ENCODE measurements around the gene FUT6. TPM values are rescaled to one million over a fixed set of nuclear protein-coding genes. Genes with fewer than 3 reads are reported as not detected.
"Not testable (repeated sequence)": the region's sequence is repeated elsewhere in the genome, so short reads cannot be mapped to it uniquely, and the experiment has no call there.

Gene FUT6
- total RNA-seq, 2 donors from 2014 or later, result 0.27 TPM; not detected in 1

DNA sequence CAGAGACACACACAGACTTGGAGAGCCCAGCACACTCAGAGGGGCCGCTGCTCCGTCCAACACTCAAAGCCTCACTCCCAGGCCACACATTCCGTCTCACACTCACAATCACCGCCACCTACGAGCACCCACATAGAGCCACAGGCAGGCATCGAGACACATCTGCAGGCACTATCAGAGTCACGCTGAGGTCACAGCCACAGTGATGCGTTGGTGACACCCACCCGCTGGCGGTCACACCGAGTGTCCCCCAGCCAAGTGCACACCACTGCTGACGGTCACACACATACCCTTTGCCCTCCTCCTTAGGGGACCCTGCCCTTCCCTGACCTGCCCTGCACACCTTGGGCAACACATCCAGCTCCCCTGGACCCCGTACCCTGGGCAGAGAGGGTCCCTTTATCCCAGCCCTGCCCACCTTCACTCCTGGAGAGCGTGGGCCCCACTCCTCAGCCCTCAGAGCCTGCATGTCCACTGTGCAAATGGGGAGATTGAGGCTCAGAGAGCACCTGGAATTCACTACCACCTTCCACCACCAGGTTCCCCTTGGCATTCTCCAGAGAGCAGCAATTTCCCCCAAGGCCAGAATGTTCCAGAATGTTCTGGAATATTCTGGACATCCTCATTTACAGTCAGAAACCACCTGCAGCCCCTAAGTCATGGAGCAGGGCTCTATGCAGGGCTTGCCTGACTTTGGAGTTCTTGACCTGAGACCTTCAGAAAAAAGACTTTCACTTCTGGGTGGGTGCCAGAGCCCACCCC lies 25.4 kb upstream of the FUT6 start:
- Mint-ChIP-seq H3K27ac (peak overlapping the region in 1 of 2 donors; percentile 75), H3K36me3 (no peaks in the 10 kb centered on the region), H3K9me3 (no peaks in the 10 kb centered on the region)
- DNase-seq (ENCODE audit: low spot score in 2 of 2), result no peak
- ATAC-seq, result no peak

DNA sequence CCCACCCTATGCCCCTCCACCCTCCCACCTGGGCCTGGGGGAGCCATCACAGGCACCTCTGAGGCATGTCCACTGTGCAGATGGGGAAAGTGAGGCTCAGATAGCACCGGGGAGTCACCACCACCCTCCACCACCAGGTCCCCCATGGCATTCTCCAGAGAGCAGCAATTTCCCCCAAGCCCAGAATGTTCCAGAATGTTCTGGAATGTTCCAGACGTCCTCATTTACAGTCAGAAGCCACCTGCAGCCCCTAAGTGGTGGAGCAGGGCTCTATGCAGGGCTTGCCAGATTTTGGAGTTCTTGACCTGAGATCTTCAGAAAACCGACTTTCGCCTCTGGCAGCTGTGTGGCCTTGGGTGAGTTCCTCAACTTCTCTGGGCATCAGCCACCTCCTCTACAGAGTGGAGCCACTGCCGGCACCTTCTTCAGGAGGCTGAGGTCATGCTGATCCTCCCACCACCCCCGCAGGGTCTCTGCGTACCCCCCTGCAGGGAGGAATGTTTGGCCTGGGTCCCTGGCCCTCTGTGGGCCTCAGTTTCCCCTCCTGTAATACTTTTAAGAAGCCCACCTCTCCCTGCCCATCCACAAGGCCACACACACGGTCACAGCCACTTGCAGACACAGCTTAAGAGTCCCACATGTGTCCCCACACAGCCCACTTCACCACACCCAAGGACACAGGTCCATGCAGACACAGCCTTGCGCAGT lies 24.7 kb upstream of the FUT6 start:
- Mint-ChIP-seq H3K27ac (peak overlapping the region in 1 of 2 donors; percentile 75), H3K36me3 (no peaks in the 10 kb centered on the region), H3K9me3 (no peaks in the 10 kb centered on the region)
- no peak for DNase-seq (ENCODE audit: low spot score in 2 of 2)
- no peak for ATAC-seq

DNA sequence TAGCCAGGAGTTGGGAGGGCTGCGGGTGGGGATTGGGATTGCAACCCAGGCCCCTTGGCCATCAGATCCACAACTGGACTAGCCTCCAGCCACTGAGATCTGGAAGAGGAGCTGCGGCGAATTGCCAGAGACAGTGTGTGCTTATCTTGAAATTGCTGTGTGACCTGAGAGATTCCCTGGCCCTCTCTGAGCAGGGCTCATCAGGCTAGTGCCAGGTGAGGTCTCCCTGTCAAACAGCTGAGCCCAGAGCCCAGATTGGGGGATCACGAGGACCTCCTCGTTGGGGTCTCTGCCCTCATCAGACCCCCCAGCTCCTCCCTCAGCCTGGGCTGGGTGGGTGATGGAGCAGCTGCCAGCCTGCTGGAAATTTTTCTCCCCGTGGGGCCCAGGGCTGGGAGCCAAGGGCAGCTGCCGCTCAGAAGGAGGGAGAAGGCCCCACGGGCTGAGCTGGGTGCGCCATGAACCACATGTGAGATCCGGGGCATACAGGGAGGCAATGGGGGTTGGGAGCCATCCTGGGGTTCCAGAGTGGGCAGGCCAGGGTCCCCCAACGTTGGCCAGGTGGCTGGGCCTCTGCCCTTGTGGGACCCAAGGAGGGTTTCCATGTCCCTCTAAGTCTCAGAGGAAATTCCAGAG lies 23.6 kb upstream of the FUT6 start:
- Mint-ChIP-seq H3K36me3 (no peaks in the 10 kb centered on the region), H3K27ac (no peak overlapping the region), H3K9me3 (no peaks in the 10 kb centered on the region)
- no peak for ATAC-seq
- no peak for DNase-seq (ENCODE audit: low spot score in 2 of 2)

DNA sequence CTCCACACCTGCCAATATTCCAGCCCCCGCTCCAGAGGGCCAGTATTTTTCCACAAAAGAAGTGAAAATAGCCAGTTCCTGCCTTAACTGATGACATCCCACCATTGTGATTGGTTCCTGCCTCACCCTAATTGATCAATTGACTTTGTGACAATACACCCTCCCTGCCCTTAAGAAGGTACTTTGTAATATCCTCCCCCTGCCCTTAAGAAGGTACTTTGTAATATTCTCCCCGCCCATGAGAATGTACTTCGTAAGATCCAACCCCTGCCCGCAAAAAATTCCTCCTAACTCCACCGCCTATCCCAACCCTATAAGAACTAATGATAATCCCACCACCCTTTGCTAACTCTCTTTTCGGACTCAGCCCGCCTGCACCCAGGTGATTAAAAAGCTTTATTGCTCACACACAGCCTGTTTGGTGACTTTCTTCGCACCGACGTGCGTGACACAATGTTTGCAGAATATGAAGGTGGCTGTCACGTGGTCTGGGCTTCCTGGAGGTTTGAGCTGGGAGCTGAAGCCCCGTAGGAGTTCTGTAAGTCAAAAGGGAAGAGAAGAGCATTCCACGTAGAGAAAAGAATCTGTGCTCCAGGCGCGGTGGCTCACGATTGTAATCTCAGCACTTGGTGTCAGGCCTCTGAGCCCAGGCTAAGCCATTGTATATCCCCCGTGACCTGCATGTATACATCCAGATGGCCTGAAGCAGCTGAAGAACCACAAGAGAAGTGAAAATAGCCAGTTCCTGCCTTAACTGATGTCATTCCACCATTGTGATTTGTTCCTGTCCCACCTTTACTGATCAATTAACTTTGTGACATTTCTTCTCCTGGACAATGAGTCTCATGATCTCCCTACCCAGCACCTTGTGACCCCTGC lies 17.9 kb upstream of the FUT6 start:
- H3K36me3 Mint-ChIP-seq, result no peaks in the 10 kb centered on the region
- no peaks in the 10 kb centered on the region for H3K9me3 Mint-ChIP-seq
- no peak overlapping the region for H3K27ac Mint-ChIP-seq
- ATAC-seq (no peak), DNase-seq (ENCODE audit: low spot score in 2 of 2) (no peak)

DNA sequence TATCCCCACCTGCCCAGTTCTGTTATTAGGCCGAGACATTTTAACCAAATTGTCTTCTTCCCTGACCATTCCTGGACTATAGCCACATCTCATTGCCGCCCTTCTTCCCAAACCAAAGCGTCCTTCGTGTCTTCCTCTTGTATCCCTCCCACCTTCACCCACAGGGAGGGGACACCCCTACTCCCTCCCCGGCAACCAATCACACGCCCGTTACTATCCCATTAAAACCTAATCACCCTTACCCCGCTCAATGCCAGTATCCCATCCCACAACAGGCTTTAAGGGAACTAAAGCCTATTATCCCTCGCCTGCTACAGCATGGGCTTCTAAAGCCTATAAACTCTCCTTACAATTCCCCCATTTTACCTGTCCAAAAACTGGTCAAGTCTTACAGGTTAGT lies 15.6 kb upstream of the FUT6 start:
- not testable (repeated sequence) for H3K27ac Mint-ChIP-seq; DNase-seq (ENCODE audit: low spot score in 2 of 2); H3K9me3 Mint-ChIP-seq; H3K36me3 Mint-ChIP-seq; ATAC-seq

DNA sequence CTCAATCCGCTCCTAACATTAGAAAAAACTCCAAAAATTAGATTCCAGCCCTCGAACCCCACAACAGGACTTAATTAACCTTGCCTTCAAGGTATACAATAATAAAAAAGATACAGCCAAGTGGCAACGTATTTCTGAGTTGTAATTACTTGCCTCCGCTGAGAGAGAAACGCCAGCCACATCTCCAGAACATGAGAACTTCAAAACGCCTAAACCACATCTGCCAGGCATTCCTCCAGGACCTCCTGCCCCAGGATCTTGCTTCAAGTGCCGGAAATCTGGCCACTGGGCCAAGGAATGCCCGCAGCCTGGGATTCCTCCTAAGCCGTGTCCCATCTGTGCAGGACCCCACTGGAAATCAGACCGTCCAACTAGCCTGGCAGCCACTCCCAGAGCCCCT lies 14.6 kb upstream of the FUT6 start:
- not testable (repeated sequence) for H3K36me3 Mint-ChIP-seq; H3K9me3 Mint-ChIP-seq; H3K27ac Mint-ChIP-seq; ATAC-seq; DNase-seq (ENCODE audit: low spot score in 2 of 2)

DNA sequence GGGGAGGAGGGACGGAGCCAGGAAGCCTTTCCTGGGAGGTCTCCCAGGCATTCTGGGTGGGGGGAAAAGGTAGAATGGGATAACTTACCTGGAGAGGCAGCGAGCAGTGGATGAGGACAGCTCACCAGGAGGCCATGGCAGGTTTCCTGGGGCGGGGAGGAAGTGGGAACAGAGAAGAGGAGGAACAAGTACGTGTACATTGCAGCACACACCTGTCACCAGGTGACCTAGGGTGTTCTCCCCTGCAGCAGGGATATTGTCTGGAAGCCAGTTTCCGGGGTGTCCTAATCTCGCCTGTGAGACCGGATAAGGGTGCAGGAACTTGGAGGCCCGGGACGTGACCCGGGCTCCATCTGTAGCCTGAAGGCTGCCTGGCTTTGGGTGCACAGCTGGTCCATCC lies 11.8 kb upstream of the FUT6 start, which contains the start of gene FUT3:
FUT3 (minus strand) TSS at position 148 of the 400 bp plus-strand sequence.
- no peaks in the 10 kb centered on the region for H3K9me3 Mint-ChIP-seq
- H3K27ac Mint-ChIP-seq, result no peak within 1 kb of the TSS
- DNase-seq (ENCODE audit: low spot score in 2 of 2), result no peak
- H3K36me3 Mint-ChIP-seq, result no peaks in the 10 kb centered on the region
- no peak for ATAC-seq

DNA sequence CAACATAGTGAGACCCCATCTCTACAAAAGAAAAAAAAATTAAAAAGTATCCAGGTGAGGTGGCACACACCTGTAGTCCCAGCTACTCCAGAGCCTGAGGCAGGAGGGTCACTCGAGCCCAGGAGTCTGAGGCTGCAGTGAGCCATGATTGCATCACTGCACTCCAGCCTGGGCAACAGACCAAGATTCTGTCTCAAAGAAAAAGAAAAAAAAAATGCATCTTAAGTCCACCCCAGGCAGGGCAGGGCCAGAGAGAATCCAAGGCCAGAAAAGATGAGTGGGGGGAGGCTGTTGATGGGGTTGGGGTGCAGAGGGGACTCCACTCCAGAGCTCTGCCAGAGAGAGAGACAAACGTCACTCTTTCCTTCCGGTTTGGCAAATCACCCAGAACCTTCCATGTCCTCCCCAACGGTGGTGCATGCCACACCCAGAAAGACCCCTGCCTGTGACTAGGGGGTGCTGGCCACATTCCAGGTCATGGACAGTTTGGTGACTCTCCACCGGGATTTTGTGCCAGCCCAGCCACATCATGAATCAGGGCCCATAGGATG lies 11.3 kb upstream of the FUT6 start:
- H3K9me3 Mint-ChIP-seq, result no peaks in the 10 kb centered on the region
- DNase-seq (ENCODE audit: low spot score in 2 of 2), result no peak
- H3K36me3 Mint-ChIP-seq, result no peaks in the 10 kb centered on the region
- H3K27ac Mint-ChIP-seq, result no peak overlapping the region
- no peak for ATAC-seq

DNA sequence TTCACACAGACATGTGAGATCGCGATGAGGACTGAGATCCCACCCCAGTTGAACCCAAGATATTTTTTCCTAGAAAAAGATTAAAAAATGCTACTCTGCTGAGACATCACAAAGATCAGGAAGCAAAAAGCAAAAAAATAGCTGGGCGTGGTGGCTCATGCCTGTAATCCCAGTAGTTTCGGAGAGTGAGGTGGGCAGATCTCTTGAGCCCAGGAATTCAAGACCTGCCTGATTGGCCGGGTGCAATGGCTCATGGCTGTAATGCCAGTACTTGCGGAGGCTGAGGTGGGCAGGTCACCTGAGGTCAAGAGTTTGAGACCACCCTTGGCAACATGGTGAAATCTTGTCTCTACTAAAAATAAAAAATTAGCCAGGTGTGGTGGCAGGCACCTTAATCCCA lies 10.7 kb upstream of the FUT6 start:
- no peaks in the 10 kb centered on the region for H3K9me3 Mint-ChIP-seq
- no peak overlapping the region for H3K27ac Mint-ChIP-seq
- DNase-seq (ENCODE audit: low spot score in 2 of 2) (no peak), ATAC-seq (no peak)
- no peaks in the 10 kb centered on the region for H3K36me3 Mint-ChIP-seq

DNA sequence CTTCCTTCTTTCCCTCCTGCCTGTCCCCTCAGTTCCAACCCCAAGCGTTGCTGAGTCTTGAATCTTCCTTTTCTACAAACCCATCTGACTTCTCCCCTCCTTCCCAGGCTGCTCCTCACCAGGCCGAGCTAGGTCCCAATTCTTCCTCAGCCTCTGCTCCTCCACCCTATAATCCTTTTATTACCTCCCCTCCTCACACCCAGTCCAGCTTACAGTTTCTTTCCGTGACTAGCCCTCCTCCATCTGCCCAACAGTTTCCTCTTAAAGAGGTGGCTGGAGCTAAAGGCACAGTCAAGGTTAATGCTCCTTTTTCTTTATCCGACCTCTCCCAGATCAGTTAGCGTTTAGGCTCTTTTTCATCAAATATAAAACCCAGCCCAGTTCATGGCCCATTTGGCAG lies 9.1 kb upstream of the FUT6 start:
- H3K9me3 Mint-ChIP-seq; DNase-seq (ENCODE audit: low spot score in 2 of 2); ATAC-seq; H3K27ac Mint-ChIP-seq; H3K36me3 Mint-ChIP-seq: not testable (repeated sequence)

DNA sequence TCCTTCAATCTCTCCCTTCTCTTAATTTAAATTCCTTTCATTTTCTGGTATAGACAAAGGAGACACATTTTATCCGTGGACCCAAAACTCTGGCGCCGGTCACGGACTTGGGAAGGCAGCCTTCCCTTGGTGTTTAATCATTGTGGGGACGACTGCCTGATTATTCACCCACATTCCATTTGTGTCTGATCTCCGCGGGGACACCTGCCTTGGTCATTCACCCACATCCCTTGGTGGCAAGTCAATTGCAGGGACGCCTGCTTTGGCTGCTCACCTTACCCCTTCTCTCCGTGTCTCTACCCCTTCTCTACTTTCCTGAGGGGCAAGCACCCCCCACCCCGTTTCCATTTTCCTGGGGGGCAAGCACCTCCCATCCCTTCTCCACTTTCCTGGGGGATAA lies 8.3 kb upstream of the FUT6 start:
- not testable (repeated sequence) for ATAC-seq; DNase-seq (ENCODE audit: low spot score in 2 of 2)

DNA sequence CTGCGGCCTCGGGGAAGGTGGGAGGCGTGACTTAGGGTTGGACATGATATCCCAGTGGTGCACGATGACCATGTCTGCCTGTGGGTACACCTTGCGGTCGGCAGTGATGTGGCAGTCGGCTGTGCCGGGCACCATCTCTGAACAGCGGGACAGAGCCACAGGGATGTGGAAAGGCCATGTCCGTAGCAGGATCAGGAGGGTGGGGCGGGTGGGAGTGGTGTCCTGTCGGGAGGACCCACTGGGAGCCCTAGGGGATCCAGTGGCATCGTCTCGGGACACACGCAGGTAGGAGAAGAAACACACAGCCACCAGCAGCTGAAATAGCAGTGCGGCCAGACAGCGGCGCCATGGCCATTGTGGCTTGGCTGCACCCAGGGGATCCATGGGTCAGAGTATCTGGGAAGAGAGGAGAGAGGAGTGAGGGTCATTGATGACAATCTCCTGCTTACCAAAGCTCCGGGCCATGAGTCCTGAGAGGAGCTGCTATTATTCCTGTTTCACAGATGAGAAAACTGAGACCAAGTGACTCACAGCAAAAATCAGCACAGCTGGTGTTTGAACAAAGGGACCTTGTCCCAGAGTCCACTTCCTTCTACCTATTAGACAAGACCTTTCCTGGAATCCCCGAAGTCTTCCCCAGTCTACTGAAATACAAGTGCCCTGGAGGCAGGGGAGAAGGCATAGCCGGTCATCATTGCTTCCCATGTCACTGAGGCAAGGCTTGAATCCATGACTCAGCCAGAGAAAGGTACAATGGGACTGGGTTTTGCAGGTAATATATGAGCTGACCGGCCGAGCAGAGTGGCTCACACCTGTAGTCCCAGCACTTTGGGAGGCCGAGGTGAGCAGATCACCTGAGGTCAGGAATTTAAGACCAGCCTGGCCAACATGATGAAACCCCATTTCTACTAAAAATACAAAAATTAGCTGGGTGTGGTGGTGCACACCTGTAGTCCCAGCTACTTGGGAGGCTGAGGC lies 5.2 kb upstream of the FUT6 start:
- Mint-ChIP-seq H3K27ac (no peak overlapping the region), H3K9me3 (no peaks in the 10 kb centered on the region), H3K36me3 (no peaks in the 10 kb centered on the region)
- DNase-seq (ENCODE audit: low spot score in 2 of 2) (no peak), ATAC-seq (no peak)

More for the DNA sequence above, 8.3 kb upstream of the FUT6 start:
- H3K27ac Mint-ChIP-seq, H3K9me3 Mint-ChIP-seq, H3K36me3 Mint-ChIP-seq: not testable (repeated sequence)

DNA sequence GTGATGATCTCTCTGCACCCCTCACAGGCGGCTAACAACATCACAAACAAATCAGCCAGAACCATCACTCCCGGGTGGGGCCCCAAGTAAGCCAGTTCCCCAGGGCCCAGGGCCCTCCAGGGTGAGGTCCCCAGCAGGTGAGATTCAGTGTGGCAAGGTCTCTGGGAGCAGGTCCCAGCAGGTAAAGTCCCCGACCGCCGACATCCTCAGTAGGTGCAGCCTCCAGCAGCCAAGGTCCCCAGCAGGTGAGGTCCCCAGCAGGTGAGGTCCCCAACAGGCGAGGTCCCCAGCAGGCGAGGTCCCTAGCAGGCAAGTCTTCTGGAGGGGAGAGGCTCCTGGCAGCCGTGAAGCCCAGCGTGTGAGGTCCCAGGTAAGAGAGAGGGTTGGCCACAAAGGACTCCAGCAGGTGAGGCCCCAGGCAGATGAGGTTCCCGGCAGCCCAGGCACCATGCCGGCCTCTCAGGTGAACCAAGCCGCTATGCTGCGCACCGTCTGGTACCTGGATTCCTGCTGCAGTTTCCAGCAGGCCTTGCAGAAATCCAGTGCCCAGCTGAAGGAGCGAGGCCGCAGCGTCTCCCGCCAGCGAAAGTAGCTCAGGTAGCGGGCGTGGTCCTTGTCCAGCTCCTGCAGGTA lies 3.9 kb upstream of the FUT6 start:
- no peaks in the 10 kb centered on the region for H3K9me3 Mint-ChIP-seq
- ATAC-seq, result no peak
- no peaks in the 10 kb centered on the region for H3K36me3 Mint-ChIP-seq
- DNase-seq (ENCODE audit: low spot score in 2 of 2), result no peak
- no peak overlapping the region for H3K27ac Mint-ChIP-seq

DNA sequence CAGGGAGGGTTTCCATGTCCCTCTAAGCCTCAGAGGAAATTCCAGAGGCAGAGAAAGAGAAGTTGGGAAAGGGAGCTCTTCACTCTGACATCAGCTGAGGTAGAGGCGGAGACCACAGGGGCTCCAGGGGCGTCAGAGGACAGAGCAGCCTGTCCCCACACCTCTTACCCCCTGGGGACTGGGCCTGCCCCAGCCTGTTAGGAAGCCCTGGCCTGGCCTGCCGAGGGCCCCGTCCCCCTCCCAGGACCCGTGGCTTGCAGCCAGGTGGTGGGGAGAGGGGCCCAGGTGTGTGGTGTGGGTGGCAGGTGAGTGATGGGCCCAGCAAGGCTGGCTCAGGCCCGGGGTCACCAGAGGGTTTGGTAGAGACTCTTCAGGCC lies 2.2 kb upstream of the FUT6 start:
- H3K36me3 Mint-ChIP-seq; ATAC-seq; DNase-seq (ENCODE audit: low spot score in 2 of 2); H3K27ac Mint-ChIP-seq; H3K9me3 Mint-ChIP-seq: not testable (repeated sequence)

Data from activated naive CD4-positive, alpha-beta T cell treated with anti-CD3 and anti-CD28 coated beads, Interleukin-2, amount 50 U/mL, for 72 hours (primary cell).